Activated CD8-positive, alpha-beta memory T cell treated with anti-CD3 and anti-CD28 coated beads, Interleukin-2, amount 50 U/mL, for 24 hours (primary cell): ENCODE data around the gene PEX12.
A peak's percentile ranks its signal among the peaks of the same experiment; 100 is the strongest.
"Not testable (repeated sequence)": the region's sequence is repeated elsewhere in the genome, so short reads cannot be mapped to it uniquely, and the experiment has no call there.

Source experiments
- DNase-seq: peaks from one replicate; pipeline ENCODE4 v3.0.0-alpha.2; 2020; ENCODE audit errors: extremely low read depth

The PEX12 gene

GRCh38 chr17:35578197-35578928, at the start of gene PEX12:
TSS of gene PEX12 (minus strand) at chr17:35578571. CDS start at chr17:35578021, 550 bp downstream.
- peak; percentile 81 for DNase-seq

- no peak for DNase-seq
Observed at GRCh38 chr17:35627417-35627816, 49.0 kb upstream of the PEX12 start.

DNA sequence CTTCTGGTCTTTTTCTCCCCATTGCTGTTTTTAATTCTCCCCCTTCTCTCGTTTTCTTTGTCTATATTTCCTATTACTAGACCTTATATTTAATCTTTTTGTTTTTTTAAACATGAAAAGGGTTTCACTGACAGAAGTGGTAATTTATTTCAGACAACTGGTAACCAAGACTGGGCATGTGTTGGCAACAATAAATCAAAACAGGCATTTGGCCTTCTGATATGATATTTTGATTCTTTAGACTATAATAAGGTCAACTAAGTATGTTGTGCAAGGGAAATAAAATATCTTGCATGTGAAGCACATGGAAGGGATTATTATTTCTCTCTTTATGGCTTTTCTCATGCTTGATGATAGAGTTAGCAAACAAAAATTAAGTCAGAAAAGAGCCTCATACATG, 43.4 kb upstream of the PEX12 start:
- DNase-seq: no peak

DNA sequence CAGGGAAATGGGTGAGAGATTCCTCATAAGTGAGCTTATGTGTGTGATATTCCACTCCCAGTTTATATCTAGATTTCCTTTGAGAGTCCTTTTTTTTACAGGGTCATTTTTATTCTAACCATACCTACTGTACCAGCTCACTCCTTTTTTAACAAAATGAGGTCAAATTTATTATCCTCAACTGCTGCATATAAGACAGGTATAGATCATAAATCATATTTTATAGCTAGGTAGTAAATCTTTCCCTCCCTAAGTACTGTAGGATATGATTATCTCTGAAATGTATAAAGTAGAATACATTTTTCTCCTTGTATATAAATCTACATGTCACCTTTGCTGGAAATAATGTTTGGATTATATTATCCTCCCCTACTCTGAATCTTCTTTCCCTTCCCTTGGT, 40.3 kb upstream of the PEX12 start:
- no peak for DNase-seq

- DNase-seq: no peak
Observed at GRCh38 chr17:35617505-35617904, 39.1 kb upstream of the PEX12 start.

DNA sequence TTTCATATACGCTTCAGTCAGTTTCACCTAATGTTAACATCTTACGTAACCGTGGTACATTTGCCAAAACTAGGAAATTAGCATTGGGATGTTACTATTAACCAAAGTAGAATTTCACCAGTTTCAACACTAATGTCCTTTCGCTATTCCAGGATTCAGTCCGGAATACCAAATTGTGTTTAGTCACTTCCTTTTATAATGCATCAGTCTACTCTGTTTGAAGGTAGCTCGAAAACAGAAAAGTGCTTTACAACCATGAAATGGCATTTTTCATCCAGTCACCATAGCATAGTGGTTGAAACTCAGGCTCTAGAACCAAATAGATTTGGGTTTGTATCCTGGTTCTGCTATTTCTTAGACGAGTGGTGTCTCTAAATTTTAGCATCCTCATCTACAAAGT, 38.2 kb upstream of the PEX12 start:
- DNase-seq: no peak

DNA sequence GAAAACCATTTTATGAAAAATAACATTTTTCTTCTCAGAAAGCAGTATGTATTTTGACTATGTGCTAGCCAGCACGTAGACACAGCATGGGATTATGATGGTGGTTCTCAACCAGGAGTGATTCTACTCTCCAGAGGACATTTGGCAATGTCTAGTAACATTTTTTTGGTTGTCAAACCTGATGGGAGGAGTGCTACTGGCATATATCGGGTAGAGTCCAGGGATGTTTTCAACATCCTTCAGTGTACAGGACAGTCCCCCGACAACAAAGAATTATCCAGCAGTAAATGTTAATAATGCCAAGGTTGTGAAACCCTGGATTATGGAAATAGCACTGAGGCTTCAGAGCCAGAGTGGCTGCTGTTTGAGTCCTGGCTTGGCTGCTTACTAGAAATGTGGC, 36.4 kb upstream of the PEX12 start:
- DNase-seq: no peak

GRCh38 chr17:35612924-35613521, 34.7 kb upstream of the PEX12 start:
- no peak for DNase-seq

- DNase-seq: not testable (repeated sequence)
Observed at GRCh38 chr17:35610746-35611145, 32.4 kb upstream of the PEX12 start.

- no peak for DNase-seq
Observed at GRCh38 chr17:35609831-35610230, 31.5 kb upstream of the PEX12 start.

GRCh38 chr17:35607239-35607847, 29.0 kb upstream of the PEX12 start:
- DNase-seq: no peak

DNA sequence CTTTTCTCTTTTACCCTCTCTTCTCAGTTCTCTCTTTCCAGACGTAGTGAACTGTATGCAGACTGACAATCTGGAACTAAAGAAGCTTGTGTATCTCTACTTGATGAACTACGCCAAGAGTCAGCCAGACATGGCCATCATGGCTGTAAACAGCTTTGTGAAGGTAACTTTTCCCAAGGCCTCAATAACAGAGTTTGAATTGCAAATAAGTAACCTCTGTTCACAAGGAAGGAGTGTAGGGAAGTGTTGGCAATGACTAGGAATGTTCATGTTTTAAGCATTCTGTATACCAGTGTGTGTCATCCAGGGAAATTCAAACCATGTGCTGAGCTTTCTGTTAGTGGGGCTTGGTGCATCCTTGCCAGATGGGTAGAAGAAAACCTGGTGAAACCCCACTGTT, 27.3 kb upstream of the PEX12 start:
- DNase-seq: no peak

DNA sequence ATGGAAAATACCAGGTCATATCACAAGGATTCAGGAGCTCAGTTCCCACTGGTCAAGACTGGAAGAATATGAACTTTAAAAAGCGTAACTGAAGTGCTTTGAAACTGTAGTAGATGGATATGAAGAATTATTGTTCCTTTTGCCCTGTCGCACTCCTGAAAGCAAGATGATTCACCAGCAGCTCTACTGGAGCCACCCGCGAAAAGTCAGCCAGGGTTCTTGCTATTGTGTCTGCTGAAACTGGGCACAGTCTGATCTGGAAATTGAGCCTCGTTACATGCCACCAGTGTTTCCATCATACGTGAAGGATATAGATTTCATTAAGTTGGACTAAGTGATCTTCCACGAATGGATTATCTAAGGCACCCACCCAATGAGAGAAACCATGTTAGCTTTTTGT, 25.3 kb upstream of the PEX12 start:
- DNase-seq: no peak

DNA sequence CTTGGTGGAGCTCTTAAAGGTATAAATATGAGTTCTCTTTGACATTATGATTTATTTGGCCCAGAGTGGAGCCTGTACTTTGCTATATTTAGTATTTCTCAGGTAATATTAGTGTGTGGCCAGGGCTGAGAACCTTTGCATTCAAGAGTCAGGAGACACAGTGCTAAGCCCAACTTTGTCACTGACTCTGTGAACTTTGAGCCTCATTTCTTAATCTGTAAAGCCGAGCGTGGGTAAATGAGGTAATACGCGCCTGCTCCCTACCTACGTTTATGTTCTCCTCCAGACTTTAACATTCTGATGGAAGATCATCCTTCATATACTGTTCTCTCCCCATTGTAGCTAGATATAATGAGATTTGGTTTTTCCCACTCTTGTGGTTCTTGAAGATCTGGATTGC, 19.2 kb upstream of the PEX12 start:
- no peak for DNase-seq

DNA sequence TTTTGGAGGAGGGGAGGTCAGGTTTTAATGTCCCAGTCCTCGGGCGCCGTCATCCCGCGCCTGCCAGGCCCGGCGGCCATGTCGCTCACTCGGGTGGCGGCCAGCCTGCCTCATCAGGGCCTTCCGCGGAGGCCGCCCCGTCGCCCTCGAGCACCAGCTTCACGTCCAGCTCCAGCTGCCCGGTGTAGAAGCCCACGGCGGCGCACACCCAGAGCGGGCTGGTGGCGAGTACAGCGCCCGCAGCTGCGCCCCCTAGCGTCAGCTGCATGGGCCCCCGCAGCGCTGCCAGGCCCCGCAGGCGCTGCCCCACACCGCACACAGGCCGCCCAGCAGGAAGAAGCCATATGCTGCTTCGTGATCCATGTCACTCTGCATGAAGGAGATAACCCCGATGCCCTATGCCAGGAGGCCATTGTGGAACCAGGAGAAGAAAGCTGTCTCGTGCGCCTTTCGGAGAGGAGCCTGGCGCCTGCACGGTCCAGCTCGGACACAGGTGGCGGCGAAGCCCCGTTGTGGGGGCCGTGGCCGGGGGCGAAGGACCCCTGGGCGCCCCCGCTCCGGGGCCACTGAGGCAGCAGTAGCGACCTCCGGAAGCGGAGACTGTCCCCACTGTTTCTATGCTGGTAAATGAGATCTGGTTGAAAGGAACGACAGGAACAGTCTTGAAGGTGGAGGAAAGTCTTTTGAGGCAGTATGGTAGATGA, 18.3 kb upstream of the PEX12 start:
- no peak for DNase-seq

DNA sequence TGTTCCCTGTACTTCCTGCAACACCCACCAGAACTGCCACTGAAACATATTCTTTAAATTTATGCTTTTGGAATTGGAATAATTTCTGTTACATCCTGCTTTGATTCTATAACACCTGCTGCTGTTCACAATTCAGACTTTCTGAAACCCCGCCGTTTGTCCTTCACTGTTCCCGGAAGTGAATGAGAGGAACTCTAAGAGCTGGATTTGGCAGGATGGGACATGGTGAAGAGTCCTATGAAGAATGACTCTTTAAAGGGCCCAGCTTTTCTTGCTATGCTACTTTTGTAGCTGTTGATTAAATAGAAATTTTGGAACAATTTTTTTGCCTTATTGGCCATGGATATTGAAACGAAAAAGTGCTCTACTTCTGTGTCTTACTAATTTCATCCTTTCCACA, 17.7 kb upstream of the PEX12 start:
- DNase-seq: no peak

DNA sequence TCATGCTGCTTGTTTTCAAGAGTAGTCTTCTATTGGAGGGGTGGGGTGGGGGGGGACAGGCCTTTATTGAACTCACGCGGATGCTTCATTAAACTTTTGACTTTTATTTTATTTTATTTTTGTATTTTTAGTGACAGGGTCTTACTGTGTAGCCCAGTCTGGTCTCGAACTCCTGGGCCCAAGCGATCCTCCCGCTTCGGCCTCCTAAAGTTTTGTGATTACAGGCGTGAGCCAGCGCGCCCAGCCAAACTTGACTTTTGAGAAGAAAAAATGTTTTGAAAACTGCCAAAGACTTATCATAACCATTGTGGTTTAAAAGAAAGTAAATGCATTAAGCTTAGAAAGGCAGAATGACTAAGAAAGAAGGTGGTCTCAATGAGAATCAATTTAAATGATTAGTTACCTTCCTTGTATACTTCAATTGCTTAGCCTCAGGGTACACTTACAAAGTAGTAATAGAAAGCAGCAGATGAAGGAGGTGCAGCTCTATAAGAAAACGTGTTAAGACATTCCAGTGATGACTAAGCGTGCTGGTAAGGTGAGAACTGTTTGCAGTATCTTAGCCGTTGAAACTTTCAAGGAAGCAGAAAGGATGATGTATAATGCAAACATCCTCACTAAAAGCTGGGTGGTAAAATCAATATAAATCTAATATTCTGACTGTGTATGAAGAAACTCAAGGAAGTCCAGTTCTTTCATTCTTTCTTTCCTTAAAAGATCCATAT, 10.0 kb upstream of the PEX12 start:
- DNase-seq: no peak

- DNase-seq: peak; percentile 89
Observed at GRCh38 chr17:35587074-35587961, 8.9 kb upstream of the PEX12 start, which contains the start of gene AP2B1. TSS of gene AP2B1 (plus strand) at chr17:35587322. CDS start at chr17:35594031, 6,709 bp downstream.

DNA sequence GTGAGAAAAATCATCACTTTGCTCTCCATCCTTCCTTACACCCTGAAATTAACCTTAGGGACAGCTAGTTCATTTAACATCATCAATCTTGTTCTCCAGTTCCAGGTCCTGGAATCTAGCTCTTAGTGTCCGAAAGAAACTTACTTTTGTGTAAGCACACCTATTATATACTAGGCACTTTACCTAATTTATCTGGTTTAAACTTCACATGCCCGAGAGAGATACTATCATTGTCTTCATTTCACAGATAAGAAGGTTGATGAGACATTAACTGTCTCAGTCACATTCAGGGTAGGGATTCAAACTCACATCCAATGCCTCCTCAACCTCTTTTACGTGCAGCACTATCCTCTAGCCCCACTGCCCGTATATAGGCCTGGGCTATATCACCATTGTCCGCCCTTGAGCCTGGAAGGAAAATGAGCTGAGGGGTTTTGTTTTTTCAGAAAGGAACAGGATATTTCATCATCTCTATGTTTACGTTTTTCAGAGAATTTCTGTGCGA, 8.2 kb upstream of the PEX12 start:
- DNase-seq: no peak

DNA sequence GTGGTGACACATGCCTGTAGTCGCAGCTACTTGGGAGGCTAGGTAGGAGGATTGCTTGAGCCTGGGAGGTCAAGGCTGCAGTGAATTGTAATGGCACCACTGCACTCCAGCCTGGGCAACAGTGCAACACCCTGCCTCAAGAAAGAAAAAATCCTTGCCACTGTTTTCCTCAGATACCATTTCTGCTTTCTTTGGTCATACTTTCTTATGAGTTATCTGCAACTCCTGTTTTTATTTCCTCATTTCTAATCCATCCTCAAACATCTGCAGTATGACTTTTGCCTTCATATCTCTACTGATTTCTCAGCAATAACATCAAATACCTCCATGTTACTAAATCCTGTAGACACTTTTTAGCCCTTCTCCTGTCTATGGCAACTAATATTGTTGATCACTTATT, 5.7 kb upstream of the PEX12 start:
- DNase-seq: no peak
